HepG2 (cell line): Measurements from ENCODE around the gene ESR1. TPM values are rescaled to one million over a fixed set of nuclear protein-coding genes. Genes with fewer than 3 reads are reported as not detected.
A peak's percentile ranks its signal among the peaks of the same experiment; 100 is the strongest.

ENCODE experiments used
- ATF4 ChIP-seq, 2 experiments: fragments of 450-650 bp in 1 of 2; sonication (generic) in 1 of 2; formaldehyde crosslinking; IDR thresholded peaks; 2 replicates each; pipeline versions ENCODE4 v1.5.0 to v1.8.0; 2020 to 2022; ENCODE audit warnings: mild to moderate bottlenecking in 1 of 2, missing genetic modification reagents in 1 of 2
- BCL3 ChIP-seq: sonication (generic); formaldehyde crosslinking; IDR thresholded peaks from 2 replicates; pipeline ENCODE4 v1.5.1; 2020; ENCODE audit warnings: mild to moderate bottlenecking, missing genetic modification reagents, moderate library complexity
- CBFB ChIP-seq: sonication (generic); formaldehyde crosslinking; IDR thresholded peaks from 2 replicates; pipeline ENCODE4 v1.4.0; 2020; ENCODE audit warnings: missing genetic modification reagents
- GMEB2 ChIP-seq: IDR thresholded peaks from 2 replicates; pipeline ENCODE4 v1.6.1; 2016; ENCODE audit warnings: missing biosample characterization, missing genetic modification reagents, low read depth
- NKX3-1 ChIP-seq: sonication (generic); formaldehyde crosslinking; IDR thresholded peaks from 2 replicates; pipeline ENCODE4 v1.5.0; 2020; ENCODE audit warnings: missing genetic modification reagents
- SALL1 ChIP-seq: sonication (generic); formaldehyde crosslinking; IDR thresholded peaks from 2 replicates; pipeline ENCODE4 v1.8.0; 2022; ENCODE audit warnings: mild to moderate bottlenecking, missing genetic modification reagents
- SAP130 ChIP-seq: IDR thresholded peaks from 2 replicates; pipeline ENCODE4 v1.6.1; 2016; ENCODE audit warnings: low read depth
- UBTF ChIP-seq: sonication (generic); formaldehyde crosslinking; IDR thresholded peaks from 2 replicates; pipeline ENCODE4 v1.4.0; 2020; ENCODE audit warnings: mild to moderate bottlenecking, missing genetic modification reagents
- ZBTB20 ChIP-seq: sonication (generic); formaldehyde crosslinking; IDR thresholded peaks from 2 replicates; pipeline ENCODE4 v1.8.1; 2023; ENCODE audit warnings: missing genetic modification reagents, low read depth, mild to moderate bottlenecking, borderline replicate concordance
- ZBTB44 ChIP-seq: sonication (generic); formaldehyde crosslinking; IDR thresholded peaks from 2 replicates; pipeline ENCODE4 v1.4.0; 2020; ENCODE audit warnings: missing genetic modification reagents
- ZBTB7A ChIP-seq: sonication (generic); formaldehyde crosslinking; IDR thresholded peaks from 2 replicates; pipeline ENCODE4 v1.8.0; 2022; ENCODE audit warnings: mild to moderate bottlenecking, missing genetic modification reagents
- ZFYVE20 ChIP-seq: sonication (generic); formaldehyde crosslinking; IDR thresholded peaks from 2 replicates; pipeline ENCODE4 v1.8.0; 2023; ENCODE audit warnings: low read depth, mild to moderate bottlenecking, moderate library complexity, missing genetic modification reagents, borderline replicate concordance
- ZNF530 ChIP-seq: sonication (generic); formaldehyde crosslinking; IDR thresholded peaks from 2 replicates; pipeline ENCODE4 v1.5.0; 2020; ENCODE audit warnings: low read depth, mild to moderate bottlenecking, missing genetic modification reagents
- ZNF737 ChIP-seq: sonication (generic); formaldehyde crosslinking; IDR thresholded peaks from 2 replicates; pipeline ENCODE4 v1.5.0; 2020; ENCODE audit warnings: missing genetic modification reagents, mild to moderate bottlenecking, borderline replicate concordance
- ZSCAN21 ChIP-seq: sonication (generic); formaldehyde crosslinking; IDR thresholded peaks from 2 replicates; pipeline ENCODE4 v1.8.0; 2022; ENCODE audit warnings: mild to moderate bottlenecking, missing genetic modification reagents, moderate library complexity, borderline replicate concordance
- polyA plus RNA-seq, 8 experiments: library from polyadenylated mRNA; depleted of rRNA in 3 of 8; stranded (reverse) in 7 of 8; unstranded in 1 of 8; fragments of >200 nt; fragmentation: Illumina TruSeq in 4 of 8; extraction: Trizol in 4 of 8; gene quantifications; 2 replicates each; pipeline versions ENCODE4 v1.2.1 to v1.2.3, GENCODE V29; 2011 to 2016; ENCODE audit warnings: low read depth in 4 of 8, missing spikeins in 1 of 8, mixed read lengths in 1 of 8; ENCODE audit not compliant: insufficient read depth in 1 of 8
- total RNA-seq, 5 experiments: library from RNA; depleted of rRNA; stranded (reverse); fragments of >200 nt; fragmentation: Illumina TruSeq; extraction: Trizol; gene quantifications; 2 replicates each; pipeline ENCODE4 v1.2.3, GENCODE V29; 2016; ENCODE audit warnings: low read depth in 1 of 5
- TF ChIP-seq, protein P1 (sequence below): sonication (generic); formaldehyde crosslinking; IDR thresholded peaks from 2 replicates; pipeline ENCODE4 v1.4.0; 2020; ENCODE audit warnings: missing genetic modification reagents

ESR1 gene
- total and polyA plus RNA-seq, 2 of the 13 experiments (the other 11 are each of a cell fraction or from before 2014, with no cell fraction given): not detected

DNA sequence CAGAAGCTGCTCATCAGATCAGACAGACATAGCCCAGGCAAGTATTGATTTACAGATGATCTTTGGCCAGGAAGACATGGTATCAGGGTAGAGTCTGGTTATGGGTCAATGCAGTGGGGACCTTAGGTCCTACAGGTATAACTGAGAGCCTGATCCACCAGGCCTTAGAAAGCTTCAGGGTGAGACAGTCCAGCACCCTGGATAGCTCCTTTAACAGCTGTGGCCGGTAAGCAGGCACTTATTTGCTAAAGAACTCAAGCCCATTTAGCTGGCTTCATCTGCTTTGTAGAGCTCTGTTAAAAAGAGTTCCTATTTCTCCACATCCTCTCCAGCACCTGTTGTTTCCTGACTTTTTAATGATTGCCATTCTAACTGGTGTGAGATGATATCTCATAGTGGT lies 39.6 kb downstream of the ESR1 start (continued):
- TF ChIP-seq BCL3 (CRISPR knock-in tag) (no peak), SAP130 (peak; percentile 57), ZBTB20 (CRISPR knock-in tag) (peak; percentile 36; the same call in 1 of the 2 replicates), CBFB (CRISPR knock-in tag) (no peak), ATF4 (CRISPR knock-in tag; IDR thresholded peaks at IDR 0.05) (no peak), GMEB2 (CRISPR knock-in tag) (no peak), UBTF (no peak), SALL1 (peak; percentile 30; the same call in 1 of the 2 replicates), ZNF737 (CRISPR knock-in tag) (no peak), ZSCAN21 (0 out of 2 replicates have a peak, but pooled peaks have one; percentile 21), ZBTB44 (CRISPR knock-in tag) (peak; percentile 83; the same call in 1 of the 2 replicates), NKX3-1 (CRISPR knock-in tag) (peak; percentile 92), ZNF530 (CRISPR knock-in tag) (no peak), ZFYVE20 (CRISPR knock-in tag) (no peak), ZBTB7A (CRISPR knock-in tag) (no peak)
- TF ChIP-seq, protein P1, sequence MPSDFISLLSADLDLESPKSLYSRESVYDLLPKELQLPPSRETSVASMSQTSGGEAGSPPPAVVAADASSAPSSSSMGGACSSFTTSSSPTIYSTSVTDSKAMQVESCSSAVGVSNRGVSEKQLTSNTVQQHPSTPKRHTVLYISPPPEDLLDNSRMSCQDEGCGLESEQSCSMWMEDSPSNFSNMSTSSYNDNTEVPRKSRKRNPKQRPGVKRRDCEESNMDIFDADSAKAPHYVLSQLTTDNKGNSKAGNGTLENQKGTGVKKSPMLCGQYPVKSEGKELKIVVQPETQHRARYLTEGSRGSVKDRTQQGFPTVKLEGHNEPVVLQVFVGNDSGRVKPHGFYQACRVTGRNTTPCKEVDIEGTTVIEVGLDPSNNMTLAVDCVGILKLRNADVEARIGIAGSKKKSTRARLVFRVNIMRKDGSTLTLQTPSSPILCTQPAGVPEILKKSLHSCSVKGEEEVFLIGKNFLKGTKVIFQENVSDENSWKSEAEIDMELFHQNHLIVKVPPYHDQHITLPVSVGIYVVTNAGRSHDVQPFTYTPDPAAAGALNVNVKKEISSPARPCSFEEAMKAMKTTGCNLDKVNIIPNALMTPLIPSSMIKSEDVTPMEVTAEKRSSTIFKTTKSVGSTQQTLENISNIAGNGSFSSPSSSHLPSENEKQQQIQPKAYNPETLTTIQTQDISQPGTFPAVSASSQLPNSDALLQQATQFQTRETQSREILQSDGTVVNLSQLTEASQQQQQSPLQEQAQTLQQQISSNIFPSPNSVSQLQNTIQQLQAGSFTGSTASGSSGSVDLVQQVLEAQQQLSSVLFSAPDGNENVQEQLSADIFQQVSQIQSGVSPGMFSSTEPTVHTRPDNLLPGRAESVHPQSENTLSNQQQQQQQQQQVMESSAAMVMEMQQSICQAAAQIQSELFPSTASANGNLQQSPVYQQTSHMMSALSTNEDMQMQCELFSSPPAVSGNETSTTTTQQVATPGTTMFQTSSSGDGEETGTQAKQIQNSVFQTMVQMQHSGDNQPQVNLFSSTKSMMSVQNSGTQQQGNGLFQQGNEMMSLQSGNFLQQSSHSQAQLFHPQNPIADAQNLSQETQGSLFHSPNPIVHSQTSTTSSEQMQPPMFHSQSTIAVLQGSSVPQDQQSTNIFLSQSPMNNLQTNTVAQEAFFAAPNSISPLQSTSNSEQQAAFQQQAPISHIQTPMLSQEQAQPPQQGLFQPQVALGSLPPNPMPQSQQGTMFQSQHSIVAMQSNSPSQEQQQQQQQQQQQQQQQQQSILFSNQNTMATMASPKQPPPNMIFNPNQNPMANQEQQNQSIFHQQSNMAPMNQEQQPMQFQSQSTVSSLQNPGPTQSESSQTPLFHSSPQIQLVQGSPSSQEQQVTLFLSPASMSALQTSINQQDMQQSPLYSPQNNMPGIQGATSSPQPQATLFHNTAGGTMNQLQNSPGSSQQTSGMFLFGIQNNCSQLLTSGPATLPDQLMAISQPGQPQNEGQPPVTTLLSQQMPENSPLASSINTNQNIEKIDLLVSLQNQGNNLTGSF: 0 out of 2 replicates have a peak, but pooled peaks have one; percentile 37
